WERI-Rb-1 (cell line): ENCODE measurements around the gene ZMAT3.

Experiments used
- DNase-seq: peaks from one replicate; pipeline ENCODE4 v3.0.0-alpha.2; 2020
- H3K27ac ChIP-seq: fragments of 250-450 bp; sonication (Bioruptor Pico); 2 replicates; pipeline ENCODE4 v1.5.1; 2020; ENCODE audit warnings: mild to moderate bottlenecking, moderate library complexity
- H3K27me3 ChIP-seq: fragments of 250-450 bp; sonication (Bioruptor Pico); 2 replicates; pipeline ENCODE4 v1.5.1; 2021; ENCODE audit warnings: mild to moderate bottlenecking, low read depth, moderate library complexity; ENCODE audit not compliant: insufficient read depth, severe bottlenecking
- H3K36me3 ChIP-seq: fragments of 250-450 bp; sonication (Bioruptor Pico); 2 replicates; pipeline ENCODE4 v1.5.1; 2020; ENCODE audit warnings: mild to moderate bottlenecking, moderate library complexity
- H3K4me3 ChIP-seq: 2 replicates; pipeline ENCODE4 v1.5.1; 2011; ENCODE audit warnings: low read depth, mild to moderate bottlenecking, control low read depth, low read length
- H3K9me3 ChIP-seq: fragments of 250-450 bp; sonication (Bioruptor Pico); 2 replicates; pipeline ENCODE4 v1.5.1; 2021; ENCODE audit warnings: mild to moderate bottlenecking, moderate library complexity; ENCODE audit not compliant: severe bottlenecking
- CTCF ChIP-seq: IDR thresholded peaks from 2 replicates; pipeline ENCODE4 v1.5.1; 2011; ENCODE audit warnings: low read depth, mild to moderate bottlenecking, control low read depth, inconsistent platforms, low read length

Gene ZMAT3

GRCh38 chr3:179083977-179084376, 12.4 kb upstream of the ZMAT3 start:
- TF ChIP-seq CTCF: no peak
- H3K27ac ChIP-seq: no peak overlapping the region
- no peak for DNase-seq

GRCh38 chr3:179082416-179082815, 10.8 kb upstream of the ZMAT3 start:
- H3K9me3 ChIP-seq: no peaks in the 10 kb centered on the region
- H3K27me3 ChIP-seq: no peaks in the 10 kb centered on the region
- no peak overlapping the region for H3K4me3 ChIP-seq
- H3K27ac ChIP-seq: no peak overlapping the region
- no peak for TF ChIP-seq CTCF
- no peaks in the 10 kb centered on the region for H3K36me3 ChIP-seq
- DNase-seq: no peak

More at GRCh38 chr3:179083977-179084376, 12.4 kb upstream of the ZMAT3 start:
- H3K4me3 ChIP-seq: no peak overlapping the region
- H3K9me3 ChIP-seq: no peaks in the 10 kb centered on the region
- H3K27me3 ChIP-seq: no peaks in the 10 kb centered on the region
- no peaks in the 10 kb centered on the region for H3K36me3 ChIP-seq

- Histone ChIP-seq H3K4me3 (no peak overlapping the region), H3K27ac (no peak overlapping the region), H3K36me3 (no peaks in the 10 kb centered on the region), H3K27me3 (no peaks in the 10 kb centered on the region), H3K9me3 (no peaks in the 10 kb centered on the region)
- no peak for TF ChIP-seq CTCF
- no peak for DNase-seq
Measured at GRCh38 chr3:179081885-179082284, 10.3 kb upstream of the ZMAT3 start.

GRCh38 chr3:179079537-179079936, 7.9 kb upstream of the ZMAT3 start:
- no peak for TF ChIP-seq CTCF
- Histone ChIP-seq H3K36me3 (no peaks in the 10 kb centered on the region), H3K4me3 (no peak overlapping the region), H3K27ac (no peak overlapping the region), H3K9me3 (no peaks in the 10 kb centered on the region), H3K27me3 (no peaks in the 10 kb centered on the region)
- DNase-seq: no peak

- Histone ChIP-seq H3K27me3 (no peaks in the 10 kb centered on the region), H3K36me3 (0 out of 2 replicates have a peak, but pooled peaks cover 3% of the 10 kb centered on the region), H3K27ac (no peak overlapping the region), H3K9me3 (no peaks in the 10 kb centered on the region), H3K4me3 (no peak overlapping the region)
- DNase-seq: no peak
- TF ChIP-seq CTCF: no peak
Measured at GRCh38 chr3:179076243-179077027, 4.8 kb upstream of the ZMAT3 start.

- Histone ChIP-seq H3K4me3 (no peak overlapping the region), H3K9me3 (no peaks in the 10 kb centered on the region), H3K27me3 (no peaks in the 10 kb centered on the region), H3K36me3 (0 out of 2 replicates have a peak, but pooled peaks cover 4% of the 10 kb centered on the region), H3K27ac (no peak overlapping the region)
- no peak for TF ChIP-seq CTCF
- DNase-seq: no peak
Measured at GRCh38 chr3:179074656-179075055, 3.0 kb upstream of the ZMAT3 start.
